ENCODE data around the gene HDHD5.

Gene HDHD5

GRCh38 chr22:17108256-17109112 lies 50.6 kb downstream of the HDHD5 start:
- DNase-seq (ENCODE audit: low read depth) = peak; percentile 2
- no peak overlapping the region for H3K4me3 ChIP-seq (ENCODE audit: low read depth, low read length)
- TF ChIP-seq CTCF (IDR thresholded peaks at IDR 0.05; ENCODE audit: low read depth, low read length) (no peak), MYC (IDR thresholded peaks at IDR 0.05; ENCODE audit: low read depth, low read length) (no peak), MAX (IDR thresholded peaks at IDR 0.05; ENCODE audit: low read depth, low read length) (no peak), POLR2A (IDR thresholded peaks at IDR 0.05; ENCODE audit: extremely low read depth, insufficient read length) (no peak)

- H3K4me3 ChIP-seq (ENCODE audit: low read depth, low read length) = no peak overlapping the region
- TF ChIP-seq MYC (IDR thresholded peaks at IDR 0.05; ENCODE audit: low read depth, low read length) = no peak
- no peak for TF ChIP-seq MAX (IDR thresholded peaks at IDR 0.05; ENCODE audit: low read depth, low read length)
- DNase-seq (ENCODE audit: low read depth) = no peak
These were observed 51.6 kb downstream of the HDHD5 start for GRCh38 chr22:17107547-17107810.

GRCh38 chr22:17106785-17107546 lies 52.1 kb downstream of the HDHD5 start:
- DNase-seq (ENCODE audit: low read depth) = peak; percentile 98
- H3K4me3 ChIP-seq (ENCODE audit: low read depth, low read length) = peak overlapping the region; percentile 12
- no peak for TF ChIP-seq POLR2A (IDR thresholded peaks at IDR 0.05; ENCODE audit: extremely low read depth, insufficient read length)
- peak; percentile 69 for TF ChIP-seq MYC (IDR thresholded peaks at IDR 0.05; ENCODE audit: low read depth, low read length)
- TF ChIP-seq MAX (IDR thresholded peaks at IDR 0.05; ENCODE audit: low read depth, low read length) = no peak
- TF ChIP-seq CTCF (IDR thresholded peaks at IDR 0.05; ENCODE audit: low read depth, low read length) = no peak

GRCh38 chr22:17106161-17106784 lies 52.8 kb downstream of the HDHD5 start:
- TF ChIP-seq MAX (IDR thresholded peaks at IDR 0.05; ENCODE audit: low read depth, low read length) (no peak), CTCF (IDR thresholded peaks at IDR 0.05; ENCODE audit: low read depth, low read length) (peak; percentile 60)
- peak; percentile 86 for DNase-seq (ENCODE audit: low read depth)
- peak overlapping the region; percentile 12 for H3K4me3 ChIP-seq (ENCODE audit: low read depth, low read length)

- peak; percentile 21 for DNase-seq (ENCODE audit: low read depth)
- peak overlapping the region; percentile 12 for H3K4me3 ChIP-seq (ENCODE audit: low read depth, low read length)
- TF ChIP-seq CTCF (IDR thresholded peaks at IDR 0.05; ENCODE audit: low read depth, low read length) (no peak), POLR2A (IDR thresholded peaks at IDR 0.05; ENCODE audit: extremely low read depth, insufficient read length) (no peak)
These were observed 53.6 kb downstream of the HDHD5 start for GRCh38 chr22:17105143-17106129.
